Measurements from ENCODE around the gene AK2. TPM values are rescaled to one million over a fixed set of nuclear protein-coding genes. Genes with fewer than 3 reads are reported as not detected.

Gene AK2
- polyA plus RNA-seq, 5 donors = 155 to 193 (median 179) TPM

Other genes with a start within 250 kb of the AK2 start
- 10 to 100 TPM; 68.4 to 77.3 (median 72.1) TPM for gene YARS1, start 219.5 kb downstream of the AK2 start, polyA plus RNA-seq (ENCODE audit: insufficient read depth in 1 of 5, insufficient read length in 5 of 5, low replicate concordance in 1 of 5)
- gene S100PBP, start 219.2 kb downstream of the AK2 start, polyA plus RNA-seq (ENCODE audit: insufficient read depth in 1 of 5, insufficient read length in 5 of 5, low replicate concordance in 1 of 5) = 10 to 100 TPM; 40.0 to 57.5 (median 50.9) TPM
- 10 to 100 TPM in 4 of 5 donors, 1 to 10 TPM in 1; 8.0 to 18.2 (median 10.5) TPM for gene FNDC5, start 166.0 kb downstream of the AK2 start, polyA plus RNA-seq (ENCODE audit: insufficient read depth in 1 of 5, insufficient read length in 5 of 5, low replicate concordance in 1 of 5)
- under 1 TPM; 0.15 to 0.73 (median 0.40) TPM for gene HPCA, start 150.4 kb downstream of the AK2 start, polyA plus RNA-seq (ENCODE audit: insufficient read depth in 1 of 5, insufficient read length in 5 of 5, low replicate concordance in 1 of 5)
- 10 to 100 TPM; 18.7 to 27.1 (median 22.8) TPM for gene TMEM54, start 135.5 kb downstream of the AK2 start, polyA plus RNA-seq (ENCODE audit: insufficient read depth in 1 of 5, insufficient read length in 5 of 5, low replicate concordance in 1 of 5)
- gene RNF19B, start 72.1 kb downstream of the AK2 start, polyA plus RNA-seq (ENCODE audit: insufficient read depth in 1 of 5, insufficient read length in 5 of 5, low replicate concordance in 1 of 5) = 10 to 100 TPM; 10.2 to 13.2 (median 12.1) TPM
- gene AZIN2, start 44.3 kb upstream of the AK2 start, polyA plus RNA-seq (ENCODE audit: insufficient read depth in 1 of 5, insufficient read length in 5 of 5, low replicate concordance in 1 of 5) = 10 to 100 TPM in 2 of 5 donors, 1 to 10 TPM in 3; 6.5 to 10.6 (median 8.0) TPM
- 1 to 10 TPM; 4.2 to 6.4 (median 5.0) TPM for gene TRIM62, start 145.2 kb upstream of the AK2 start, polyA plus RNA-seq (ENCODE audit: insufficient read depth in 1 of 5, insufficient read length in 5 of 5, low replicate concordance in 1 of 5)
- 10 to 100 TPM; 47.5 to 67.3 (median 53.1) TPM for gene ZNF362, start 219.6 kb upstream of the AK2 start, polyA plus RNA-seq (ENCODE audit: insufficient read depth in 1 of 5, insufficient read length in 5 of 5, low replicate concordance in 1 of 5)

Data from right lung (tissue), 5 donors.